ENCODE results near the gene FIGN. TPM values are rescaled to one million over a fixed set of nuclear protein-coding genes. Genes with fewer than 3 reads are reported as not detected.

Gene FIGN
- total and polyA plus RNA-seq, 2 of the 4 experiments (the other 2 are of a cell fraction): 0.77 to 0.90 TPM

GRCh38 chr2:163552758-163553157 is 183.1 kb downstream of the FIGN start:
- H2AK9ac ChIP-seq (replicated peaks; ENCODE audit: low read depth, low read length, poor library complexity): no peak overlapping the region
- H3K79me1 ChIP-seq (ENCODE audit: low read depth in 1 of 2, low read length in 2 of 2): no peaks in the 10 kb centered on the region
- dilution Hi-C loops (cut with HindIII; ENCODE audit: low sequenced_read_pairs, unreplicated experiment) (no loop called here), in situ Hi-C loops (cut with MboI; ENCODE audit: low sequenced_read_pairs) (no loop called here), intact Hi-C loops (cut with micrococcal nuclease) (no loop called here)
- no CpG with 5 or more reads among the region's 2 CpGs for WGBS, 2 experiments (ENCODE audit: extremely low coverage in 2 of 2, insufficient read length in 1 of 2)
- ChIA-PET POLR2A (ENCODE audit: unreplicated experiment) (no interaction called here), CTCF (interaction anchor here (0.7 kb wide), 1 partner anchor 1366 kb away, joined by 4 read pairs; no protein-coding TSS in a partner anchor)
- BruUV-seq (replicated peaks): no TSS peak
- H3K9me3 ChIP-seq (ENCODE audit: control insufficient read depth, insufficient read depth, low read length): no peaks in the 10 kb centered on the region
- H4K8ac ChIP-seq (ENCODE audit: low read depth in 2 of 2, low read length in 2 of 2): no peak overlapping the region
- H4K20me1 ChIP-seq (ENCODE audit: insufficient read depth, low read length): no peaks in the 10 kb centered on the region
- H3K27me3 ChIP-seq (ENCODE audit: control insufficient read depth, insufficient read depth, low read length): no peaks in the 10 kb centered on the region
- no peak overlapping the region for H3K23ac ChIP-seq (ENCODE audit: low read depth, low read length)
- no peak overlapping the region for H3K4me2 ChIP-seq (ENCODE audit: low read depth, low read length)
- no peak overlapping the region for H3K4ac ChIP-seq (ENCODE audit: low read depth, low read length)
- TF ChIP-seq MAFK (IDR thresholded peaks at IDR 0.05; ENCODE audit: low read depth, low read length): no peak
- no peak for TF ChIP-seq NFE2L2 (IDR thresholded peaks at IDR 0.05; ENCODE audit: low read depth, low read length)
- no peak for TF ChIP-seq RCOR1 (IDR thresholded peaks at IDR 0.05; ENCODE audit: insufficient replicate concordance, low read length)
- TF ChIP-seq FOS (IDR thresholded peaks at IDR 0.05; ENCODE audit: low read depth, low read length): no peak
- no peak for TF ChIP-seq RFX5 (IDR thresholded peaks at IDR 0.05; ENCODE audit: low read depth, low read length)
- TF ChIP-seq ELK1 (IDR thresholded peaks at IDR 0.05; ENCODE audit: borderline replicate concordance, low read depth, low read length): no peak
- TF ChIP-seq POLR2A (IDR thresholded peaks at IDR 0.05; ENCODE audit: low read depth, low read length): no peak
- TF ChIP-seq RAD21 (IDR thresholded peaks at IDR 0.05; ENCODE audit: low read length): no peak
- no peak overlapping the region for H3K9ac ChIP-seq (ENCODE audit: low read depth, low read length)
- H2BK15ac ChIP-seq (ENCODE audit: low read depth, low read length): no peak overlapping the region
- DNase-seq: no peak
- H3K56ac ChIP-seq (ENCODE audit: extremely low read depth, insufficient read depth, low read length): no peak overlapping the region
- no peak overlapping the region for H2BK20ac ChIP-seq (ENCODE audit: low read depth, low read length)
- no peak overlapping the region for H2AK5ac ChIP-seq (ENCODE audit: low read depth, low read length)
- H2BK5ac ChIP-seq (ENCODE audit: low read depth, low read length, poor library complexity, severe bottlenecking): no peak overlapping the region
- no peak overlapping the region for H3K18ac ChIP-seq (ENCODE audit: low read depth, low read length)
- no peak overlapping the region for H3K14ac ChIP-seq (replicated peaks; ENCODE audit: low read depth, low read length)
- H2AFZ ChIP-seq (replicated peaks; ENCODE audit: low read length, poor library complexity): no peak overlapping the region
- no peaks in the 10 kb centered on the region for H3K36me3 ChIP-seq (ENCODE audit: control insufficient read depth, insufficient read depth, low read length)
- H3K4me1 ChIP-seq (ENCODE audit: control insufficient read depth, insufficient read depth, low read length): no peaks in the 10 kb centered on the region
- no peak overlapping the region for H3K27ac ChIP-seq (ENCODE audit: insufficient read depth, low read length)
- H3K9me1 ChIP-seq (ENCODE audit: insufficient read depth, low read length): no peaks in the 10 kb centered on the region
- H2BK120ac ChIP-seq (ENCODE audit: low read depth, low read length): no peak overlapping the region
- no peak overlapping the region for H4K5ac ChIP-seq (ENCODE audit: low read depth, low read length)
- H4K91ac ChIP-seq (ENCODE audit: insufficient read depth, low read depth, low read length): no peak overlapping the region
- ATAC-seq (ENCODE audit: low read depth): no peak
- H3K4me3 ChIP-seq (ENCODE audit: insufficient read depth, low read depth, low read length): no peak overlapping the region

Measured in IMR-90 (cell line).